ENCODE data around the gene EFHC2. TPM values are rescaled to one million over a fixed set of nuclear protein-coding genes. Genes with fewer than 3 reads are reported as not detected.

The EFHC2 gene
- total and polyA plus RNA-seq, 2 of the 8 experiments (the other 6 are each of a cell fraction or from before 2014, with no cell fraction given): 1.8 to 3.4 TPM

GRCh38 chrX:44235534-44235933 lies 107.9 kb downstream of the EFHC2 start:
- CTCF ChIA-PET (ENCODE audit: partially characterized antibody): no interaction called here
- POLR2A ChIA-PET (ENCODE audit: partially characterized antibody): no interaction called here
- TF ChIP-seq CBX5 (IDR thresholded peaks at IDR 0.05; ENCODE audit: low read depth, low read length) (no peak), KDM5A (IDR thresholded peaks at IDR 0.05; ENCODE audit: low read length) (no peak), PHF8 (conservative IDR thresholded peaks at IDR 0.05; ENCODE audit: low read depth, low read length) (no peak), SP2 (IDR thresholded peaks at IDR 0.05; ENCODE audit: low read length) (no peak), GABPA (IDR thresholded peaks at IDR 0.05; ENCODE audit: borderline replicate concordance, insufficient read depth, low read length) (no peak), SUZ12 (IDR thresholded peaks at IDR 0.05; ENCODE audit: low read length) (no peak), TAF7 (optimal IDR thresholded peaks at IDR 0.05; ENCODE audit: borderline replicate concordance, low read depth, low read length) (no peak), BACH1 (IDR thresholded peaks at IDR 0.05; ENCODE audit: low read length) (no peak), SP1 (IDR thresholded peaks at IDR 0.05; ENCODE audit: low read depth, low read length) (no peak), SAP30 (IDR thresholded peaks at IDR 0.05; ENCODE audit: insufficient read depth, insufficient replicate concordance, low read length) (no peak), POLR2A (IDR thresholded peaks at IDR 0.05; ENCODE audit: control extremely low read depth in 1 of 2, low read depth in 2 of 2, low read length in 2 of 2) (no peak), ATF2 (IDR thresholded peaks at IDR 0.05; ENCODE audit: low read length) (no peak)
- TF ChIP-seq, protein P1, sequence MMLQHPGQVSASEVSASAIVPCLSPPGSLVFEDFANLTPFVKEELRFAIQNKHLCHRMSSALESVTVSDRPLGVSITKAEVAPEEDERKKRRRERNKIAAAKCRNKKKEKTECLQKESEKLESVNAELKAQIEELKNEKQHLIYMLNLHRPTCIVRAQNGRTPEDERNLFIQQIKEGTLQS (IDR thresholded peaks at IDR 0.05; ENCODE audit: insufficient read depth, low read depth, low read length): no peak

More at GRCh38 chrX:44235534-44235933, 107.9 kb downstream of the EFHC2 start:
- no peak overlapping the region for H3K9ac ChIP-seq (replicated peaks in 1 of 4; ENCODE audit: extremely low read depth in 1 of 4, low read depth in 3 of 4, low read length in 3 of 4)
- no peak for DNase-seq (ENCODE audit: low read depth in 1 of 2, low spot score in 2 of 2)
- no peak overlapping the region for H2AFZ ChIP-seq (ENCODE audit: low read length)
- H2AK5ac ChIP-seq (ENCODE audit: low read depth, low read length): no peak overlapping the region
- H3K9me3 ChIP-seq (ENCODE audit: insufficient read depth in 2 of 2, low read depth in 1 of 2, low read length in 1 of 2): no peaks in the 10 kb centered on the region
- no peak overlapping the region for H3K27ac ChIP-seq (ENCODE audit: low read depth, low read length)
- H3K79me1 ChIP-seq (ENCODE audit: low read depth, low read length): no peaks in the 10 kb centered on the region
- H3K4me3 ChIP-seq (ENCODE audit: extremely low read depth in 1 of 4, insufficient read depth in 2 of 4, low read depth in 3 of 4, low read length in 4 of 4): no peak overlapping the region
- no peak overlapping the region for H2BK120ac ChIP-seq (replicated peaks; ENCODE audit: low read depth, low read length)
- H4K8ac ChIP-seq (ENCODE audit: extremely low read depth, insufficient read depth, low read length): no peak overlapping the region
- H4K91ac ChIP-seq (replicated peaks; ENCODE audit: insufficient read length, low read length): no peak overlapping the region
- no peaks in the 10 kb centered on the region for H3K27me3 ChIP-seq (replicated peaks in 1 of 4; ENCODE audit: control insufficient read depth in 3 of 4, extremely low read depth in 1 of 4, insufficient read depth in 3 of 4, low read length in 3 of 4)
- H4K5ac ChIP-seq (ENCODE audit: insufficient read length, low read depth, low read length): no peak overlapping the region
- no peak overlapping the region for H3K56ac ChIP-seq (replicated peaks; ENCODE audit: insufficient read length, low read depth, low read length)
- no peak overlapping the region for H2BK15ac ChIP-seq (ENCODE audit: low read length)
- no peaks in the 10 kb centered on the region for H3K23me2 ChIP-seq (ENCODE audit: low read depth, low read length)
- H3K36me3 ChIP-seq (ENCODE audit: control insufficient read depth in 2 of 4, insufficient read depth in 4 of 4, low read length in 3 of 4): no peaks in the 10 kb centered on the region
- no peak overlapping the region for H3K4me2 ChIP-seq (ENCODE audit: insufficient read depth in 1 of 2, low read depth in 2 of 2, low read length in 2 of 2)
- 72% methylated on average over 2 of the region's 2 CpGs; no CpG with 5 or more reads in 1 of the 2 experiments for WGBS, 2 experiments (ENCODE audit: extremely low coverage in 1 of 2, insufficient coverage in 1 of 2, insufficient read length in 1 of 2, insufficient replicate concordance in 2 of 2, low coverage in 1 of 2, low lambda C conversion rate in 2 of 2, missing lambda C conversion rate in 1 of 2)
- no peak overlapping the region for H3K23ac ChIP-seq (ENCODE audit: insufficient read length)
- H4K20me1 ChIP-seq (replicated peaks in 1 of 2; ENCODE audit: control insufficient read depth in 1 of 2, insufficient read depth in 2 of 2, low read length in 2 of 2): no peaks in the 10 kb centered on the region
- no peak overlapping the region for H3K4ac ChIP-seq (replicated peaks; ENCODE audit: insufficient read length, low read depth, low read length)
- H3K14ac ChIP-seq (ENCODE audit: insufficient read length): no peak overlapping the region
- no peak overlapping the region for H2BK12ac ChIP-seq (ENCODE audit: low read depth, low read length)
- peaks cover 0 to 2% (median 0%) of the 10 kb centered on the region in 4 experiments; a peak in 1 of 7 replicates for H3K4me1 ChIP-seq (replicated peaks in 1 of 4; ENCODE audit: control insufficient read depth in 3 of 4, insufficient read depth in 4 of 4, low read length in 3 of 4)
- H3K18ac ChIP-seq (ENCODE audit: extremely low read depth, low read length): no peak overlapping the region
- FAIRE-seq: no peak
- H2BK5ac ChIP-seq (ENCODE audit: low read depth, low read length): no peak overlapping the region
- H3K79me2 ChIP-seq (ENCODE audit: control insufficient read depth in 1 of 2, insufficient read depth in 2 of 2, low read length in 2 of 2): no peaks in the 10 kb centered on the region
- H2BK20ac ChIP-seq (ENCODE audit: low read length): no peak overlapping the region
